NOMO-1 treated with DMSO at 0.1 percent for 48 hours (cell line): Measurements from ENCODE around the gene CABP4.
"Not testable (repeated sequence)": the region's sequence is repeated elsewhere in the genome, so short reads cannot be mapped to it uniquely, and the experiment has no call there.

Source experiments
- DNase-seq: peaks from one replicate; lab custom pipeline; 2025; ENCODE audit not compliant: unreplicated experiment; lab: John Stamatoyannopoulos, UW

CABP4 gene

GRCh38 chr11:67418476-67419281 is 36.5 kb upstream of the CABP4 start:
- peak; percentile 27 for DNase-seq

GRCh38 chr11:67419325-67420049 is 35.7 kb upstream of the CABP4 start:
- DNase-seq, result no peak

- DNase-seq, result no peak
Observed at GRCh38 chr11:67420147-67420645, 35.0 kb upstream of the CABP4 start.

- peak; percentile 81 for DNase-seq
Observed at GRCh38 chr11:67420646-67421429, 34.3 kb upstream of the CABP4 start.

- no peak for DNase-seq
Observed at GRCh38 chr11:67421430-67422031, 33.6 kb upstream of the CABP4 start.

GRCh38 chr11:67422891-67423290 is 32.3 kb upstream of the CABP4 start:
- no peak for DNase-seq

GRCh38 chr11:67423466-67423865 is 31.7 kb upstream of the CABP4 start:
- DNase-seq, result no peak

GRCh38 chr11:67423891-67424613 is 31.1 kb upstream of the CABP4 start:
- no peak for DNase-seq

GRCh38 chr11:67427364-67427859 is 27.7 kb upstream of the CABP4 start:
- DNase-seq, result not testable (repeated sequence)

- DNase-seq, result peak; percentile 93
Observed at GRCh38 chr11:67428052-67429001, 26.8 kb upstream of the CABP4 start, which contains the start of gene RPS6KB2. TSS of gene RPS6KB2 (plus strand) at chr11:67428494. CDS start at chr11:67428546, 52 bp downstream.

GRCh38 chr11:67429038-67429668 is 26.0 kb upstream of the CABP4 start:
- no peak for DNase-seq

GRCh38 chr11:67429722-67430121 is 25.4 kb upstream of the CABP4 start:
- no peak for DNase-seq

GRCh38 chr11:67431346-67432249 is 23.6 kb upstream of the CABP4 start:
- no peak for DNase-seq

- no peak for DNase-seq
Observed at GRCh38 chr11:67432655-67433349, 22.4 kb upstream of the CABP4 start.

- no peak for DNase-seq
Observed at GRCh38 chr11:67433536-67434394, 21.4 kb upstream of the CABP4 start.

- no peak for DNase-seq
Observed at GRCh38 chr11:67434395-67434881, 20.7 kb upstream of the CABP4 start.
